Endodermal cell (in vitro differentiated cells): ENCODE measurements around the gene PHF12. TPM values are rescaled to one million over a fixed set of nuclear protein-coding genes. Genes with fewer than 3 reads are reported as not detected.

ENCODE experiments used
- DNase-seq: peaks from one replicate; pipeline ENCODE4 v3.0.0-alpha.2; 2017
- H3K27ac ChIP-seq: 2 replicates; pipeline ENCODE4 v1.5.1; 2013; ENCODE audit warnings: mild to moderate bottlenecking, low read depth, low read length, moderate library complexity
- H3K27me3 ChIP-seq: 2 replicates; pipeline ENCODE4 v1.6.1; 2013; ENCODE audit warnings: mild to moderate bottlenecking, low read length, moderate library complexity; ENCODE audit not compliant: insufficient read depth, control insufficient read depth, poor library complexity, severe bottlenecking
- H3K36me3 ChIP-seq: 2 replicates; pipeline ENCODE4 v1.7.0; 2013; ENCODE audit warnings: mild to moderate bottlenecking, low read length, moderate library complexity; ENCODE audit not compliant: control insufficient read depth, insufficient read depth
- H3K4me1 ChIP-seq: one replicate; pipeline ENCODE4 v1.7.0; 2013; ENCODE audit warnings: low read length; ENCODE audit not compliant: control insufficient read depth, insufficient read depth
- H3K4me3 ChIP-seq: 2 replicates; pipeline ENCODE4 v1.5.1; 2013; ENCODE audit warnings: mild to moderate bottlenecking, low read length, moderate library complexity
- H3K9ac ChIP-seq: 2 replicates; pipeline ENCODE4 v1.6.1; 2013; ENCODE audit warnings: mild to moderate bottlenecking, low read length, moderate library complexity; ENCODE audit not compliant: poor library complexity, severe bottlenecking; ENCODE audit errors: extremely low read depth
- H3K9me3 ChIP-seq: 2 replicates; pipeline ENCODE4 v1.6.1; 2013; ENCODE audit warnings: mild to moderate bottlenecking, low read length, moderate library complexity; ENCODE audit not compliant: control insufficient read depth
- H3K27ac Mint-ChIP-seq: 2 replicates; pipeline ENCODE4 v1.8.0; 2020; ENCODE audit warnings: mixed read lengths
- H3K27me3 Mint-ChIP-seq: 2 replicates; pipeline ENCODE4 v1.8.0; 2021; ENCODE audit warnings: mild to moderate bottlenecking, mixed read lengths; ENCODE audit not compliant: insufficient read depth
- H3K36me3 Mint-ChIP-seq: 2 replicates; pipeline ENCODE4 v1.8.0; 2020; ENCODE audit warnings: low read depth, mixed read lengths
- H3K4me1 Mint-ChIP-seq: 2 replicates; pipeline ENCODE4 v1.8.0; 2020; ENCODE audit warnings: mixed read lengths
- H3K4me3 Mint-ChIP-seq: 2 replicates; pipeline ENCODE4 v1.8.0; 2020; ENCODE audit warnings: mild to moderate bottlenecking, moderate library complexity, mixed read lengths
- H3K9me3 Mint-ChIP-seq: 2 replicates; pipeline ENCODE4 v1.8.0; 2020; ENCODE audit warnings: mild to moderate bottlenecking, mixed read lengths
- WGBS, 2 experiments: methylation state at CpG; one replicate each; pipeline versions ENCODE4 v1.1.5 to v1.1.7; 2013; ENCODE audit warnings: missing lambda C conversion rate in 2 of 2, mixed read lengths in 1 of 2; ENCODE audit not compliant: insufficient coverage in 1 of 2, insufficient read length in 1 of 2; 5-methylcytosine and 5-hydroxymethylcytosine counted together
- total RNA-seq, 2 donors: library from RNA; stranded (reverse); fragmentation: NEBNext Ultra II Directional in 1 of 2; extraction: Animal tissue kit (Norgen Biotek cat#: 25700) in 1 of 2; gene quantifications; 2 replicates in 1 of 2; 3 replicates in 1 of 2; pipeline ENCODE4 v1.2.1, GENCODE V29; 2021
- TF ChIP-seq, protein P1 (sequence below): fragments of 200-600 bp; sonication (generic); conservative IDR thresholded peaks from 2 replicates; pipeline ENCODE4 v1.5.0; 2021; ENCODE audit warnings: antibody characterized with exemption, mild to moderate bottlenecking

The PHF12 gene
- total RNA-seq, 2 donors from 2014 or later, result 60.0 to 61.0 TPM

DNA sequence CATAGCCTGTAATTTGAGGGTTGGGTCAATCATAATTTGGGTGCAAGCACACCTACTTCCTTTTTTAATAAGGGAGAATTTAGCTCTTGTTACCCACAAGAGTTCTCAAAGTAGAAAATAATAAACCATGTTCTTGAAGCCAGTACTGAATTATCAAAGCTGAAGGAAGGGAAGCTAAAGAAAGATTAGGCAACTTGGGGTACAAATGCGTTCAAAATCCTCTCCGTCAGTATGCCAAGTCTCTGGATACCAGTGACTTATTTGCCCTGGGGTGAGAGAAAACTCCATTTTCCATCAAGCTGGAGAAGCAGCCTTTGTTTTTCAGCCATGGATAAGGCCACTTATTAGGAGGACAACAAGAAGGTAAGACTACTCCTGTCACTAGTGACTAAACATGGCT is 25.0 kb downstream of the PHF12 start:
- no peak overlapping the region for H3K9ac ChIP-seq
- DNase-seq, result no peak
- Mint-ChIP-seq H3K4me3 (no peak overlapping the region), H3K36me3 (peaks cover 62% of the 10 kb centered on the region), H3K27ac (no peak overlapping the region), H3K27me3 (no peaks in the 10 kb centered on the region), H3K9me3 (no peaks in the 10 kb centered on the region), H3K4me1 (peaks cover 5% of the 10 kb centered on the region)
- WGBS, 2 experiments, result 96 to 100% methylated on average over 2 of the region's 2 CpGs
- H3K36me3 ChIP-seq, result peaks cover 72% of the 10 kb centered on the region
- no peak overlapping the region for H3K27ac ChIP-seq
- TF ChIP-seq, protein P1, sequence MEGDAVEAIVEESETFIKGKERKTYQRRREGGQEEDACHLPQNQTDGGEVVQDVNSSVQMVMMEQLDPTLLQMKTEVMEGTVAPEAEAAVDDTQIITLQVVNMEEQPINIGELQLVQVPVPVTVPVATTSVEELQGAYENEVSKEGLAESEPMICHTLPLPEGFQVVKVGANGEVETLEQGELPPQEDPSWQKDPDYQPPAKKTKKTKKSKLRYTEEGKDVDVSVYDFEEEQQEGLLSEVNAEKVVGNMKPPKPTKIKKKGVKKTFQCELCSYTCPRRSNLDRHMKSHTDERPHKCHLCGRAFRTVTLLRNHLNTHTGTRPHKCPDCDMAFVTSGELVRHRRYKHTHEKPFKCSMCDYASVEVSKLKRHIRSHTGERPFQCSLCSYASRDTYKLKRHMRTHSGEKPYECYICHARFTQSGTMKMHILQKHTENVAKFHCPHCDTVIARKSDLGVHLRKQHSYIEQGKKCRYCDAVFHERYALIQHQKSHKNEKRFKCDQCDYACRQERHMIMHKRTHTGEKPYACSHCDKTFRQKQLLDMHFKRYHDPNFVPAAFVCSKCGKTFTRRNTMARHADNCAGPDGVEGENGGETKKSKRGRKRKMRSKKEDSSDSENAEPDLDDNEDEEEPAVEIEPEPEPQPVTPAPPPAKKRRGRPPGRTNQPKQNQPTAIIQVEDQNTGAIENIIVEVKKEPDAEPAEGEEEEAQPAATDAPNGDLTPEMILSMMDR, result no peak
- H3K4me3 ChIP-seq, result no peak overlapping the region
- H3K27me3 ChIP-seq, result no peaks in the 10 kb centered on the region
- H3K9me3 ChIP-seq, result peaks cover 4% of the 10 kb centered on the region
- no peaks in the 10 kb centered on the region for H3K4me1 ChIP-seq

DNA sequence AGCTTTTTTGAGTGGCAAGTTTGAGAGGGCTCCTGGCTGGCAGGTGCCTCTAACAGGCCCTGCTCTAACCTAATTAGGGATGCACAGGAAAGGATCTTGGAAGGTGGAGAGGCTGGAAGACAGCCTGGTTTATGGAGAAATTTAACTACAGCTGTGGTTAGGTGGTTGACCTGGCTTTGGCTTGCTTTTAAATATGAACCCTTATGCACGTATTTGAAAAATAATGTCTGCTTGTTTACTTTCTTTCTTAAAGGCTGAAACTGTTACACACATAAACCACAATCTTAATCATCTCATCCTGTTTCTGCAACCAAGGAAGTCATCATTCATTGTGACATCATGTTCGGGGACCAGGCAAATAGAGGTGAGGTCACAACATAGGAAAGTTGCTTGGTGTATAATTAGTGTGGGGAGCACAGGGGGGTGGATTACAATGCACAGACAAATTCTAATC is 25.4 kb downstream of the PHF12 start:
- H3K27ac Mint-ChIP-seq, result no peak overlapping the region
- H3K36me3 ChIP-seq, result peaks cover 76% of the 10 kb centered on the region
- no peaks in the 10 kb centered on the region for H3K9me3 Mint-ChIP-seq
- H3K9ac ChIP-seq, result no peak overlapping the region
- 94 to 100% methylated on average over 1 to 2 of the region's 2 CpGs for WGBS, 2 experiments
- no peaks in the 10 kb centered on the region for H3K27me3 ChIP-seq
- H3K4me3 ChIP-seq, result no peak overlapping the region
- H3K4me1 ChIP-seq, result no peaks in the 10 kb centered on the region
- H3K27me3 Mint-ChIP-seq, result no peaks in the 10 kb centered on the region
- H3K27ac ChIP-seq, result no peak overlapping the region
- no peak for DNase-seq
- H3K9me3 ChIP-seq, result peaks cover 4% of the 10 kb centered on the region
- TF ChIP-seq, protein P1, result no peak
- H3K36me3 Mint-ChIP-seq, result peaks cover 66% of the 10 kb centered on the region
- no peak overlapping the region for H3K4me3 Mint-ChIP-seq
- H3K4me1 Mint-ChIP-seq, result peaks cover 5% of the 10 kb centered on the region

DNA sequence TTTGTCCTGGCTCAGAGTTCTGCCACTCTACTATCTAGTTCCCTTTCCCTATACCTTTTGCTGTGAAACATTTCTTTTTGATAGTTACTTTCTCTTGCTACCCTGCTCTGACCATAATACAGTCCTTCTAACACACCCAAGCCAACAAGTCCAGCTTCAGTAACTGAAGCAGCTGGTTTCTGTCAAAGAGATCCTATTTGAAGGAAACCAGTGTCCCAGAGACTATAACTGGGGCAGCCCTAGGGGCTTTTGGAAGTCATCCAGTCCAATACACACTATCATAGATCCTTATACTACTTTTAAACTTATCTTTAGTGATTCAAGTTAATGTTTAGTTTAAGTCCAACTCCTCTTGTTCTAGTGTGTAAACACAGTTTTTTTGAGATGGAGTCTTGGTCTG is 31.1 kb downstream of the PHF12 start:
- H3K27me3 Mint-ChIP-seq, result no peaks in the 10 kb centered on the region
- no peak overlapping the region for H3K27ac Mint-ChIP-seq
- peaks cover 88% of the 10 kb centered on the region for H3K36me3 Mint-ChIP-seq
- Histone ChIP-seq H3K36me3 (peaks cover 95% of the 10 kb centered on the region), H3K4me3 (no peak overlapping the region), H3K4me1 (no peaks in the 10 kb centered on the region), H3K9ac (no peak overlapping the region), H3K9me3 (no peaks in the 10 kb centered on the region), H3K27me3 (no peaks in the 10 kb centered on the region), H3K27ac (no peak overlapping the region)
- H3K4me3 Mint-ChIP-seq, result no peak overlapping the region
- H3K4me1 Mint-ChIP-seq, result no peaks in the 10 kb centered on the region
- DNase-seq, result no peak
- H3K9me3 Mint-ChIP-seq, result no peaks in the 10 kb centered on the region
- TF ChIP-seq, protein P1, result no peak
